HG02938 (cell line): Measurements from ENCODE around the gene FOXB1.

Experiments
- ATAC-seq: cut with Tn5 transposase; IDR thresholded peaks from one replicate; pipeline ENCODE4 v1.9.1; 2021; ENCODE audit warnings: mild to moderate bottlenecking, moderate library complexity; ENCODE audit not compliant: unreplicated experiment

Gene FOXB1

DNA sequence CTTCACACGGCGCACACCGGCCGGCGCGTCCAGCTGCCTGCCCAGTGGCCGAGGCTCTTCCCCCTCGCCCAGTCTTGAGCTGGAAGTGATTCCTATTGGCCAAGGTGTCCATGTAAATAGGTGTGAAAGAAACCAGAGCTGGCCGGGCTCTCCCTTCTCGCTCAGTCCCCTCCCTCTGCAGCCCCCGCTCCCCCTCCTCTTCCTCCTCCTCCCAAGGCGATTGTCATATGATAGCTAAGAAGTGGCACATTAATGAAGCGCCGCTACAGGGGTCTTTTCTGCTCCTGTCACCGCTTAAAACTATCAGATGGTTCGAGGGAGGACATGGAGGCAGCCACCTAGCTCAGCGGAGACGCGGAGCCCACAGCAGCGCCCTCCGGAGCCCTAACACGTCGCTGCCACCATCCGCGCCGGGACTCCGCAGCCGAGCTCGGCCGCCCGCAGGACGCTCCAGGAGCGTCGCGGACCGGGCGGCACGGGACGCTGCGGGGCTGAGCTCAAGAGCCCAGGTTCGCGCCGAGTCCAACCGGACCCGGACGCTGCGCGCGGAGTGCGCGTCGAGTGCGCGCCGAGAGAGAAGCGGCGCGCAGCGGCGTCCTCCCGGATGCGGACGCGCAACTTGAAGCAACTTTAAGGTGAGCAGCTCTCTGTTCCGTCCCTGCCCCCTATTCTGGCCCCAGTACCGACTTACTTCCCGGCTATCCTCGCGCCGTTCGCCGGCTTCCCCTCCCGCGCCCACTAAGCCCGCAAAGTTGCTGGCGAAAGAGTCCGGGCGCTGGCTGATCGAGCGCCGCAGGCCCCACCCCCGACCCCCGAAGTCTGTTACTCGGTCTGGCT is at the start of gene FOXB1:
FOXB1 (plus strand) TSS at position 303 of the 837 bp plus-strand sequence. CDS start 653 bp downstream, outside the sequence.
- ATAC-seq, result no peak

DNA sequence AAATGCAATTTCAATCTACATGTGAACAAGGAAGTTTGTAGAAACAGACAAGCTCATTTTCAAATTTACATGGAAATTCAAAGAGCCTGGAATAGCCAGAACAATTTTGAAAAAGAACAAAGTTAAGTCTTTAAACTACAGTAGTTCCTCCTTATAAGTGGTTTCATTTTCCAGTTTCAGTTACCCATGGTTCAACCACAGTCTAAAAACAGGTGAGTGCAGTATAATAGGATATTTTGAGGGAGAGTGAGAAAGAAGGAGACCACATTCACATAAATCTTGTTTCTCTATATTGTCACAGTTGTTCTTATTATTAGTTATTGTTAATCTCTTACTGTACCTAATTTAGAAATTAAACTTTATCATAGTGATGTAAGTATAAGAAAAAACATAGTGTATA is 45.8 kb upstream of the FOXB1 start:
- ATAC-seq, result no peak

DNA sequence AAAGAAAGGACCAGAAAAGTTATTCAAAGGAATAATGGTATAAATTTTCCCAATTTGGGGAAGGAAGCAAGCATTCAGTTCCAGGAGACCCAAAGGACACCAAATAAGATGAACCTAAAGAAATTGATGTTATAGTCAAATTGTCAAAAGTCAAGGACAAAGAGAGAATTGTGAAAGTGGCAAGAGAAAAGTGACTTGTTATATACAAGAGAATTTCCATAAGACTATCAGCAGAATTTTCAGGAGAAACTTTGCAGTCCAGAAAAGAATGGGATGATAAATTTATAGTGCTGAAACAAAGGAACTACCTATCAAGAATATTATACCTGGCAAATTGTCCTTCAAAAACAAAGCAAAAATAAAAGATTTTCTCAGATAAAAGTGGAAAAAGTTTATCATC is 43.8 kb upstream of the FOXB1 start:
- no peak for ATAC-seq

DNA sequence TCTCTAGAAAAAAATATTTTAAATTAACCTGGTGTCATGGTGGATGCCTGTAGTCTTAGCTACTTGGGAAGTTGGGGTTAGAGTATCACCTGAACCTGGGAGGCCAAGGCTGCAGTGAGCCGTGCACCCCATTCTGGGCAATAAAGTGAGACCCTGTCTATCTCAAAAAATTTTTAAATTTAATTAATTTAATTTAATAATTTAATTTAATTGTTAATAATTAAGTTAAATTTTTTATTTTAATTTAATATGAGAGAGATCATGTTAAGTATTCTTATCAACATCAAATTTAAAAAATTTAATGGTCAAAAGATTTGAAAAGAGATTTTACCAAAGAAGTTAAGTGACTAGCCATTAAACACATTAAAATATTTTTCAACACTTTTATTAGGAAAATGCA is 40.8 kb upstream of the FOXB1 start:
- ATAC-seq, result no peak

DNA sequence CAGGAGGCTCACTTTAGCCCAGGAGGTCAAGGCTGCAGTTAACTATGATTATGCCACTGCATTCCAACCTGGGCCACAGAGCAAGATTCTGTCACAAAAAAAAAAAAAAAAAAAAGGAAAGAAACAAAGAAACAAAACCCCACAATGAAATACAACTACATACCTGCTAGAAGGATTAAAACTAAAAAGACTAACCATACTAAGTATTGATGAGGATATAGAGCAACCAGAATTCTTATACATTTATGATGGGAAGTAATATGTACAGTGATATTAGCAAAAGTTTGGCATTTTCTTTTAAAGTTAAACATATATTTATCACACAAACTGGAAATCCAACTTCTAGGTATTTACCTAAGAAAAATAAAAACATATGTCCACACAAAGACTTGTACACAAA is 40.2 kb upstream of the FOXB1 start:
- ATAC-seq, result no peak

DNA sequence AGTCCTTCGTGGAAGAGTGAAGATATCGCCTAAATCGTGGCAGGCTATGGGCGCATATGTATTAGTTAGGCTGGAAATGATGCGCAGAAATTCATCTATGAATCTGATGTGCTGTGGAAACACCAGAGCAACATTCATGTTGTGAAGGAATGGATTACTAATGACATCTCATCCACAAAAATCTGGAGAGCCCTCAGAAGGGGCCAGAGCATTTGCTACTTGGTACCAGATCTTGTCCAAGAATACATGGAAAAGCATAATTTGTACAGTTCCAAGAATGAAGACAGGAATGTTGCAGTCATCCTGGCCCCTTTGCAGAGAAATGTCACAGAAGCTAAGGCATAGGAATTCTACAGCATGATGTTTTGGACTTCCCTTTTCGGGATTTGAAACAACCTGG is 38.4 kb upstream of the FOXB1 start:
- no peak for ATAC-seq

DNA sequence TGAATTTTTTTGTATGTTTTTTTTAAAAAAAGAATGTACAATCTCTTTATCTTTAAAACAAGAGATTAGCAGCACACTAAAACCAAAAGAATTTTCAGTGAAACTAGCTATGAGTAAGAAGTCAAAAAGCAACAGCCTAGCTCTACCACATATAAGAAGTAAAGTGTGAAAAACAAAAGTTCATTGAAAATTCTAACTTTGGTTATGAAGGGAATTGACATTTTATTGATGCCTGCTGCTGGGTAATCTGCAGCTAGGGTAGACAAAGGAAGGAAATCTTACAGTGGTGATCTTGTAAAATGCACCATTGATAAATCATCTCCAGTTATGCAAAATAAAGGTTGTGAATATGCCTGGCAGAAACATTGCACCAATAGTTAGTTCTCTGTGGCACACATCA is 37.8 kb upstream of the FOXB1 start:
- no peak for ATAC-seq

DNA sequence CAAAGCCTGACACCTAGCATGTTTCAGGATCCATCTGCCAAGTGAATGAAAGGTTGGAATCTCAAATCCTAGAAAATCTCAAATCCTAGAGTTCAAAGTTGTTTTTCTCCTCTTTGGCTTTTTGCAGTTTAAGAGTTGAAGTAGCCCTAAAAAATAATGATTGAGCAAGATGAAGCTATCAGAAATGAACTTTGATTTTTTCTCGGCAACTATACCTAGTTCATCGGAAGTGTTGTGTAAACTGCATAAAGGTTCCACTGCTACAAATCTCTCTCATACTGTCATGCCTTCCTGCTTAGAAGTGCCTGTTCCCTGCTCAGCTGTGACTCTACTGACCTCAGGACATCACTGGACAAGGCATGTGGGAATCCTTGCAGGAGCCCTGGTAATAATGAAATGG is 35.8 kb upstream of the FOXB1 start:
- ATAC-seq, result no peak

DNA sequence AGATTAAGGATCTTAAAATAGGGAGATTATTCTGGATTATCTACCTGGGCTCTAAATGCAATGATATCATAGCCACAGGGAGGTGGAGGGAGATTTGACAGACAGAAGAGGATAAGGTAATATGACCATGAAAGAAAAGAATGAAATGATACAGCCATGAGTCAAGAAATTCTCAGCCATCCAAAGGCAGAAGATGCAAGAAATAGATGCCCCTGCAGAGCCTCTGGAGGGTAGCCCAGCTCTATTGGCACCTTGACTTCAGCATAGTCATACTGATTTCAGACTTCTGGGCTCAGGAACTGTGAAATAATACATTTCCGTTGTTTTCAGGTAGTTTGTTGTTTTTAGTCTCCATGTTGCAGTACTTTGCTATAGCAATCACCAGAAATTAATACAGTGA is 31.9 kb upstream of the FOXB1 start:
- no peak for ATAC-seq

DNA sequence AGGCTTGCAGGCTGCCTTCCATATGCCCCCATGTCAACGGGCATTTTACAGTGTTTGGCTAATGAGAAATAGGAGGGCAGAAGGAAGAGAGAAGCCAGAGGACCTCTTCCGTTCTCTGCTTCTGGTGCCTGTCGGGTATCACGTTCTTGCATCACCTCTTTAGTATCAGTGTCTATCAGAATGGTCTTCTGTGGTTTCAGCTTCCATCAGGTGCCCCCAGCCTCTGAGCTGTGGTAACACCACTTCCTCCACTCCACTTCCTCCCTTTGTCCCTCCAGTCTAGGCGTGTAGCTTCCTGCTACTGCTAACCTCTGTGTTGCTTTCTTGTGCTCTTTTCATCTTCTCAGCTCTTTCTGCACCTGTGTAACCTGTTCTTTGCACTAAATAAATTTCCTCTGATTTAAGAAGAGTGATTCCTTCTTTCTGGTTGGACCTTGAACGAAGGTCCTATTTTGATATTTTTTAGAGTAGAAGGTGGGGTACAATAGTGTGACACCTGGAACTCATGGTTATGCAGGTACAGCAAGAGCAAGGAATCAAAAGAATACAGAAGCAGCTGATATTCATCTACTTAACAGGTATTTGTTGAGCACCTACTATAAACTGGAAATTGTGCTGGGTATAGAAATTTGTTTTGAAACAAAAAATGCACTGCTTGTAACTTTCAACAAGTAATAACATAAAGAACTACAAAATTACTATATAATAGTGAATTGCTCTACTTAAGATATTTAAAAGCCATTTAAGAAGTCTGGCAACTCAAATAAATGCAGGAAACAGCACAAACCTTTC is 27.4 kb upstream of the FOXB1 start:
- no peak for ATAC-seq

DNA sequence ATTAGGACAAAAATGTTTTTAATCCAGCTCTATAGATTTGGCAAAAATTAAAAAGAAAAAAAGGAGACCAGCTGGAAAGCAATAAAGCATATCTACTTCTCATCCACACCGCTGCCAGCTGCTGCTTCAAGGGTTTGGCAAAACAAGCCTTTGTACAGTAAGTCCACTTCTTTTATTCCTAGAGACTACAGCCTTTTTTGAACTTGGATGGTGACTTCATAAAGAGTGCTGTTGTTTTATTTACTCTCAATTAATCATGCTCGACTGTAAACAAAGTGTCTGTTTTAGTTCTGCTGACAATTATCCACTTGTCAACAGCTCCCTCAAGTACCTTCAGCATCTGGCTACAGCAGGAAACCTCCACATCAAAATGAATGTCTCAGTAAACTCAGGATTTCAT is 12.3 kb upstream of the FOXB1 start:
- ATAC-seq, result no peak

DNA sequence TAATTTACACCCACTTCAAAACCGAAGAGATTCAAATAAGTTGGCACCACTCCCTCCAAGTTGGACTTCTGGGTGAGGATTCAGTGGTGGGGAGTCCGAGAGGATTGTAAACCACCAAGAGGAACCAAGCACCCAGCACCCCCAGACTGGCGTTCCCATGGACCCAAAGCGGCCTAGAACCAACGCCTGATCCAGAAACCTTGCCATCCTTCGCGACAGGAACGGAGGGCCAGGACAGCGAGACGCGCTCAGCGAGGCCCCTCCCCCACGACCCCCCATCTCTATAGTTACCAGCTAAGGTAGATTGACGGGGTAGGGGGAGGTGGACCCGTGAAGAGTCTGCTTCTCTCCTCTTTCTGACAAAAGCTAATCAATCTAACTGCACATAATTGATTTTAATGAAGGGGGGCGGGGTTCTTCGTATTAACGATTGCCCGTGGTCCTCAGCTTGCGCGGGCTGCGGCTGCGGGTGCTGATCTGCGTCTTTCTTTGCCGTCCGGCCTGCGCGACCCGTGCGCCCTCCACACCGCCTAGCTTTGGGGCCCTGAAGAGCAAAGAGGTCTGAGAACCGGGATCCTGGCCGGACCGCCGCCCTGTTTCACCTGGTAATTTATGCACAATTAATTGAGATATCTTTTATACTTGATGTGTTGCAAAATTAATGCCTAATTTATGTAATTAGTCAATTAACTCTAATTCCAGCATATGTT is 10.9 kb upstream of the FOXB1 start:
- no peak for ATAC-seq

DNA sequence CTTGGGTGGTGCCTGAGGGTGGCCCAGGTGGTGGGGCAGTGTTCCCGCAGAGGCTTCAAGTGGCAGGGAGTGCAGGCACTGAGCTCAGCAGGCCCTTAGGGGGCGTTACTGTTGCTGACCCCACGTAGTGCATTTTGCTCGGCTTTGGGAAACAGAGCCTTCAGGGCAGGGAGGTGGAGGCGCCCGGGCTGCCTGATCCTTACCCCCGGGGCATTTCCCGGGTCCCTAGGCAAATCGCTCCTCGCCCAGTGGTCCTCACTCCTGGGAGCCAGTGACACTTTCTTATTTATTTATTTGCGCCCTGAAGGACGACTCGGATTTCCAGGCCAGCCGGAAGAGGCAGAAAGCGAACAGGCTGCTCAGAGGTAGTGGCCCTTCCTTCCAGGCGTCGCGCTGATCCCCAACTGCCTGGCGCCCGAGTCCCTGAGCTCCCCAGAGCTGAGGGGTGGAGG is 10.1 kb upstream of the FOXB1 start:
- no peak for ATAC-seq

DNA sequence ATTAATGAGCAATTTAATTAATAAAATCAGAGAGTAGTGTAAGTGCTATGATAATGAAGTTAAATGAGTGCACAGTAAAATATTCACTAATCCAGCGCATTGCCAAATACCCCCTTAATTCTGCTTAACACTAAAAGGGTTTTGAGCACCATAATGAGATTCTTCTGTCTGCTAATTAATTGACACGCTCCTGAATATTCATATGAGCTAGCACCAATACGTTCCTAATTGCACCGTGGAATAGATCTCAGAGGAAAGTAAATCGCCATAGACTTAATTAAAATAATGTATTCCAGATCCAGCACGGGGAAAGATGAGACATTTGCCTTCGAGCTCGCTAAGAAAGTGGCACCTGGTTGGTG is 9.6 kb upstream of the FOXB1 start:
- ATAC-seq, result no peak

DNA sequence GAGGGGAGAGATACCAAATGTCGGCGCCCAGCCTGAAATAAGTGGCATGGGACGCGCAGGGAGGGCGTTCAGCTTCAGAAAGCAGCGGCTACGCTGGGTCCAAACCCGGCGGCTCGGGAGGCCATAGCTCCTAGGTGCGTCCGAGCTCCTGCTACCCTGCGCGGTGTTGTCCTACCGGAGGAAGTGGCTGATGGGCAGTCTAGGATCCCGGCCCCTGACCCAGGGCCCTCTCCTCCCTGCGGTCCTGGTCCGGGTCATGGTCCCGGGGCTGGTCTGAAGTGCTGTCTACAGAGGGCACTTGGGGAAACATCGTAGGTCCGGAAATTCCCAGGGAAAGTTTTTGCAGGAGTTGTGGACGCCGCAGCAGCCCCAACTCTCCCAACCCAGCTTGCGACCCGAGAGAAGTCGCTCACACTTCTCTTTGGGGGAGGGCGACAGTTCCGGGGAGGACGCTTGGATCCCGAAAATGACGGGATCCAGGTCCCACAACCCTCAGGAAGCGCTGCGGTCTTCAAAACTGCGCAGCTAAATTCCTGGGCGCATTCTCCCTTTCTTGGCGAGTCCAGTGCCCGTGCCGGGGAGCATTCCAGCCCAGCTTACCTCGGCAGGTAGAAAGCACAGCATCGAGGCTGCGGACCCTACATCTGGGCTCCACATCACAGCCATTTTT is 9.1 kb upstream of the FOXB1 start:
- no peak for ATAC-seq

DNA sequence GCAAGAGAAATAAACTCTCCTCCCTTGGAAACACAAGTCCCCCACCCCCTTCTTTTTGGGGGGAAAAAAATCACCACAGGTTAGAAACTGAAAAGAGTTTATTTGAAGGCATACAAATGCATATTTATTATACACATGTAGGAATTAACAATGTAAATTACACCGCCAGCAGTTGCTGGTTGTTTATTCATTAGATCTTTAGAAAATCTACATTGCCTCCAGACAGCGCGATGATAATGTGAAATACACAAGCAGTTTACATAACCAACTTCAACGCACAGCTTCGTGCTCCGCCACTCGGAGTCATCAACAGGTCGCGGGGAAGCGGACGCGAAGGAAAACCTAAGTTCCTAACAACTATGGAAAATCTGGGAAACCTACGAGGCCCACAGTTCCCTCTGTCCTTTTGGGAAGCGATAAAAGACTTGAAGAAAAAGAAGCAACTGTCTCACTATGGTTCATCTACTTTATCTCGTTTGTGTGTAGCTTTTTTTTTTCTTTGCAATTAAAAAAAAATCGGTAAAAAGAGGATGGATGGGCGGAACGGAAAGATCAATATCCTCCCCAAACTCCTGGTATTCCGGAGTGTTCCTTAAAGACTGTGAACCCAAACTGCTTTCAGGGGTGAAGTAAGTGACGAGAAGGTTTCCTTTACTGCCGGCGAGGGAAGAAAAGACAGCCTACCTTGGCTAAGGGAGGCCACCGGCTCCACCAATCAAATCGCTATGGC is 8.4 kb upstream of the FOXB1 start:
- no peak for ATAC-seq

DNA sequence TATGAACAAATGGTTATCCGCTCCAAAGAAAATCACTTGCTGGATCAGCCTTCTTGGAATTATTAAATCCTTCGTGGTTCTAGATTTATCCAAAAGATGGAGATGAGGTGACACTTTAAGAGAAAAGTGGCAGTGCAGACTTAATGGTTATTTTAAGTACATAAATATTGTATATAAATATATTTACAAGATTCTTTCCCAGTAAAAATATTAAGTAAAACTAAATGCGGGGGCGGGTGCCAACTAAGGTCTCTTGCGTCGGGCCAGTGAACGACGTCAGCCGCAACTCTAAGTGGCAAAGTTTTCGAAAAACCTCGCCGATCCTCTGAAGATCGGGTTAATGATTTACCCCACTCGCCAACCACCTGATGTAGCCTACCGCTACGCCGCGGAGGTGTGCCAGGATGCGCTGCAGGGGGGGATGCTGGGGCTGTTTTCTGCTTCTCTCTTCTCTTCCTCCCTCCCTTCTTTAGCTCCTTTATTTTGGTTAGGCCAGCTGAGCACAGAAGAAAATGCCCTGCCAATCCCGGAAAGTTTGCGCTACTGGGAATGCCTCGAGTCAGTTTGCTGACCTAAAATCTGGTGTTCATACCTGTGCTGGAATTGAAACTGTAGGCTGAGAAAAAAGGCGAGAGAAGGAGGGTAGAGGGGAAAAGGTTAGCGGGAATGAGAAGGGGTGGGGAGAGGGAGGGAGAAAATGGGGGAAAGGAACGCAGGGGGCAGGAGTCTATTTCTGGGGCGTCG is 7.6 kb upstream of the FOXB1 start:
- ATAC-seq, result no peak

DNA sequence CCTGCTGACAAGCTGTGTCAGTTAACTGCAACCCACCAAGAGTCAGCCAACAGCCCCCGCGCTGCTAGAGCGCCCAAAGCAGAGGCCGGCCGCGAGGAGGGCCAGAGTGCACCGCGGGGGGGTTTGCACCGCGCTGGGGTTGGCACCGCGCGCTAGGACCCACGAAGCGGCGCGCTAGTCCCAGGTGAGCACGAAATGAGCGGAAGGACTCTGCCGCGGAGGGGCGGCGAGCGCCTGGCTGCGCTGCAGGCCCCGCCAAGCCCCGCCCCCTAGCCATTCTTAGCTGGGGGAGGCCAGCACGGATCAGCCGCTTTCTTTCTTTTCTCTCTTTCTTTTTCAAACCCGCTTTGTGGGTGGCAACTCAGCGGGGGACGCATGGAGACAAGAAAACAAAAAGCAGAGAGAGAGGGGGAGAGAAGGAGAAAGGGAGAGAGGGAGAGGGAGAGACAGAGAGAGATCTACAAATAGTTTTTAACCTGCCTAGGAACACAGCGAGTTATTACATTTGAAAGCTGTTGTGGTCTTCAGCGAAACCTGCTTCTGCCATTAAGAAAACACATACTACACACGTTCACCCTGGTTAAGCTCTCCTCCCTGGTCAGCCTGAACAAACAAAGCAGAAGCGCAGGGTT is 6.9 kb upstream of the FOXB1 start:
- ATAC-seq, result no peak

DNA sequence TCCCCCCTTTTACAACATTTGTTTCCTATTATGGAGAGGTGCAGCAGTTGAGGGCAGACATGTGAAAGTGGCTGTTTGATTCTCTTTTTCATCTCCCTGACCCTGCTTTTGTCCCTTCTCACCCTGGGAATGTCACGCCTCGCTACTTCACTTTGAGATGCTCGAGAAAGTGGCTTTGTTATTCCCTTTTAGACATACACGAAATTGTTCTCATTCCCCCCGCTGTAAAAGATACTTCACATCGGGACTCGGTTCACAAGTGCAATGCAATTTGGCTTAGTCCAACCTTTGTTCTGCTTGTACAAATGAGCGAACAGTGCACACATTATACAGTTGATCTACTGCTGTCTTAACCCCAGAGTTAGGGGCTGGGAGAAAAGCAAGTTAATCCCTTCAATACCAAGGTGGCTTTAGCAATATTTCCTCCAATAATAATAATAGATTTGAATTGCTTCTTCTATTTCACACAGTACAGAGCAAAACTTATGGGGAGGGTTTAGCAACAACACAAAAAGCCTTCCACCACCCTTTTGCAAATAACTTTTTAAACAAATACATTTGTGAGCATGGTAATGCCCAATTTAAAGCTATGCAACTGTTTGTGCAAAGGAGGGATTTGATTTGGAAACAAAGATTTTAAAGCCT is 5.7 kb upstream of the FOXB1 start:
- ATAC-seq, result no peak
